GM12801 (cell line): Measurements from ENCODE around the gene TBC1D1.

ENCODE experiments used
- TF ChIP-seq, protein P1 (sequence below): IDR thresholded peaks from one replicate; pipeline ENCODE4 v1.5.1; 2011; ENCODE audit warnings: control low read depth; ENCODE audit not compliant: insufficient read length; ENCODE audit errors: extremely low read depth

The TBC1D1 gene

DNA sequence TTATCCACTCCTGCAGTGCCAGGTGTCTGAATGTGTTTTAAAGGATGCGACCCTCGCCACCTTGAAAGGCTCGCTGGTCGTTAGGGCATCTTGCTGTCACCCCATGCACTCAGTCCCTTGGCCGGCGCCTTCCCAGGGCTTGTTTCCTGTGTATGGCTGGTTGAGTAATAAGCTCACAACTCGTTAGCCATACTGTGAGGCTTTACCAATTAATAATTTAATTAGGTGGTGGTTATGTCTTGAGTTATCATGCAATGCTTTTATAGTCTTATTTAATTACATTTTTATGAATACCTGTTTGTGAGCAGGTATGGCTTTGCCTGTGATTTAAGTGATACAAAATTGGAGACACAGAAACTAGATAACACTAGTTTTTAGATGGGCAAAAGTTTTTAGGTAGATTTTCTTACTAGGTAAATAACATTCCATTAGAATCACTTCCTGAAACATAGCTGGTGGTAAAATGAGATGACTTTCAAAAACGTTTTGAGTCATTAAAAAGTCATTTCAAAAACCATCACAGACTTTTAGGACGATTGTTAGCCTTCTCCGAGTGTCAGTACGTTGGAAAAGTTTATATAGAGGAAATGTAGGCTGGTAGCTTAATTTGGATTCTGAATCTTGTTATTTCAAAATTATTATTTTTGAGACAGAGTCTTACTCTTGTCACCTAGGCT lies 87.5 kb downstream of the TBC1D1 start:
- TF ChIP-seq, protein P1, sequence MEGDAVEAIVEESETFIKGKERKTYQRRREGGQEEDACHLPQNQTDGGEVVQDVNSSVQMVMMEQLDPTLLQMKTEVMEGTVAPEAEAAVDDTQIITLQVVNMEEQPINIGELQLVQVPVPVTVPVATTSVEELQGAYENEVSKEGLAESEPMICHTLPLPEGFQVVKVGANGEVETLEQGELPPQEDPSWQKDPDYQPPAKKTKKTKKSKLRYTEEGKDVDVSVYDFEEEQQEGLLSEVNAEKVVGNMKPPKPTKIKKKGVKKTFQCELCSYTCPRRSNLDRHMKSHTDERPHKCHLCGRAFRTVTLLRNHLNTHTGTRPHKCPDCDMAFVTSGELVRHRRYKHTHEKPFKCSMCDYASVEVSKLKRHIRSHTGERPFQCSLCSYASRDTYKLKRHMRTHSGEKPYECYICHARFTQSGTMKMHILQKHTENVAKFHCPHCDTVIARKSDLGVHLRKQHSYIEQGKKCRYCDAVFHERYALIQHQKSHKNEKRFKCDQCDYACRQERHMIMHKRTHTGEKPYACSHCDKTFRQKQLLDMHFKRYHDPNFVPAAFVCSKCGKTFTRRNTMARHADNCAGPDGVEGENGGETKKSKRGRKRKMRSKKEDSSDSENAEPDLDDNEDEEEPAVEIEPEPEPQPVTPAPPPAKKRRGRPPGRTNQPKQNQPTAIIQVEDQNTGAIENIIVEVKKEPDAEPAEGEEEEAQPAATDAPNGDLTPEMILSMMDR, result no peak

DNA sequence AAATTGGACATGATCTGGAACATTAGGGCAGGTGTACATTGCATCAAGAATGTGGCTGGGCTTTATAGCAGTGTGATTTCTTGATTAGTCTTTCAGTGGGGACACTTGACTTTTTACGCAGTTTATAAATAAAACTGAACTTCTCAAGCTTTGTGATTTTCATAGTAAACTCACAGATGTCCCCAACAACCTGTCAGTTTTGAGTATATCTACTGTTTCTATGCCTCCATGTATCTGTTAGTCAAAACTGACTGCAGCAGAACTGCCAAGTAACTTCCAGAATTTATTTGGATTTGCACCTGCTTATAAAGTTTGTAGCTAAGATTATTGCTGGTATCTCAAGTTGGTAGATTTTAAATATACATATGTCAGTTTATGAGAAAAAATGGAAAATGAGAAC lies 89.4 kb downstream of the TBC1D1 start:
- TF ChIP-seq, protein P1, result no peak

DNA sequence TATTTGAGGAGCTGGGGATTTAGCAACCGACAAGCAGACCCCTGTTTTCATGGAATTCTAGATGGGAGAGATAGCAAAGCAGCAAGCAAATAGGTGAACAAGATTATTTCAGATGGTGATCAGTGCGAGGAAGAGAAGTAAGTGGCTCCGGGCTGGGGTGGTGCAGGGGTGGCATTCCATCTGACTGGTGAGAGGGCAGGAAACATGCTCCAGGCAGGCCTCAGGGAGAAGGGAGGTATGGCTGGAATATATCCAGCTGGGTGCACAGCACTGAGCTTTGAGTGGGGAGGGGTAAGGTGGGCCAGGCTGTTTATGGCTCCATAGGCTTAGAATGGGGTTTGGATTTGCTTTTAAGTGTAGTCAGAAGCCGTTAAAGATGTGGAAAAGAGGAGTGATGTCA lies 90.5 kb downstream of the TBC1D1 start:
- TF ChIP-seq, protein P1, result no peak

DNA sequence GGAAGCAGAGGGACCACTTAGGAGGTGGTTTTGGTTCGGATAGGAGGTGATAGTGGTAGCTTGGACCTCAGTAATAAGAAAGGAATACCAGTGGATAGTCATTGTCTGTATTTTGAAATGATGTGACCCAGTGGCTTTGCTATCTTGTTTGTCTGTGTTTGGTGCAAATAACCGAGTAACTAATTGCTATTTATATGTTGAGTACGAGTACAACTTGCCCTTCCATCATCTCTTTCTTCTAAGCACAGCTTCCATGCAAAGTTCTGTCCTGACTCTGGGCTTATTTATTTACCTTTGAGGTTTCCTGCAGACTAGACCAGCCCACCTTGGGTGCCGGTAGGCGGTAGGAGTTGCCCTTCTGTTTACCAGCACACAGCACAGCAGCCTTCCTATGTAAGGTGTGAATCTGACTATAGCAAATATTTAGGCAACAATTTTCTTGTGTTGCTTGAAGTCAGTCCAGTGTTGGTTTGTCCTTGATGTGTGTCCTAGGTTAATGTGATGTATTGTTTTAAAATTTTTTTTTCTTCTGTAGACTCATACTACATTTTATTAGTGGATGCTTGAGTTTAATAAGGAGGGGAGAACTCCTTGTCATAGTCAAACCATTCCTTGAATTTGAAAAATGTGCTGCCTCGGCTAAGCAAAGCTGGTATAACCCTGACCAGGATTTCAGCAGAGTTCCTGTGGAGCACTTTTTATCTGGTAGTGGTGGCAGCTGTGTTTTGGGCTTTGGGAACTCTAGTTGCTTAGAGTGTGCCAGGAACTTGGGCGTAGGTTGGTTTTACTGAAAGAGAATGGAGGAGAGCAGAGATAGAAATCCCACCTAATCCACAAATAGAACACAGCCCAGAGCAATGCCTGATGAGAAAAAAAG lies 91.2 kb downstream of the TBC1D1 start:
- TF ChIP-seq, protein P1, result no peak

DNA sequence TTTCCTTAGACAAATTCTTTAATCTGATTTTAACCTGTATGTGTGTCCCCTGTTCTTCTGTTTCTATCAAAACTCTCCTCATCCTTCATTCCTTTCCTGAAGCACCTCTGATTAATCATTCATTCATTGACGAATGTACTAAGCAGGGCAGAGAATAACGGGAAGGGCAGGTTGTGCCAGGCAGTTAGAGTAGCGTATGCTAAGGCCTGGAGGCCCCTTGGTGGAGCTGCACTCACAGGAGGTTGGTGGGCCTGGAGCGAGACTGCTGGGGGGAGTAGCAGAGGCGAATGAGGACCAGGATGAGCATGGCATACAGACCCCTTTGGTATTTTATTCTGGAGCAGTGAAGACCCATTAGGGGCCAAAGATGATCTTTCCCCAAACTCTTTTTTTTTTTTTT lies 91.9 kb downstream of the TBC1D1 start:
- TF ChIP-seq, protein P1, result no peak

DNA sequence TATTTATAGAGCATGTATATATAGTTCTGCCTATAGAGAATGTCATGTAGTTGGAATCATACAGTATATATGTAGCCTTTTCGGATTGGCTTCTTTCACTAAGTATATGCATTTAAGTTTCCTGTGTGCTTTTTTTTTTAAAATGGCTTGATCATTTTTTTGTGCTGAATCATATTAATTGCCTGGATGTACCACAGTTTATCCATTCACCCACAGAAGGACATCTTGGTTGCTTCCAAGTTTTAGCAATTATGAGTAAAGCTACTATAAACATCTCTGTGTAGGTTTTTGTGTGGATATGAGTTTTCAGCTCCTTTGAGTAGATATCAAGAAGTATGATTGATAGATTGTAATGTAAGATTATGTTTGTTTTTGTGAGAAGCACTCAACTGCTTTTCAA lies 93.1 kb downstream of the TBC1D1 start:
- TF ChIP-seq, protein P1, result no peak

DNA sequence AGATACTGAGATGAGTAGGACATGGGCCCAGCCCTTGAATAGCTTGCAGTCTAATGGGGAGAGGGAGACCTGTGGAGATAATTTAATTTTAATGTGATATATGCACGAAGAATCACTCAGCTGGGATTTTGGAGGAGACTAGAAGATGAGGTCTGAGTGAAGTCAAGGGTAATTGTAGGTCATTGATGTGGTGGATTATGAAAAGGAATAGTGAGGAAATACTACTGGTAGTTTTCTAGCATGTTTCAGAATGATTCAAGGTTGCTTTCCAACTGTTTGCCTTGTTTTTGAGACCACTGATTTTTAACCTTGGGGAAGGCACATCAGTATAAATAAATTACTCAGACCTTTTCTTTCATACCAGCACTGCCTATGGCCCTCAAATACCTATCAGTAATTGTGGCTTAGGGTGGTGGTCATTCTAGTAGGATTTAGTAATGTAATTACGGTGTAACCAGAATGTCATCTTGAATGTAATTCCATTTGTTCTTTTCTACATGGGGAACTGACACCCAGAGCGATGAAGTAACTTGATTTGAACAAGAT lies 94.9 kb downstream of the TBC1D1 start:
- TF ChIP-seq, protein P1, result no peak
